ENCODE measurements around the gene MAP3K8.

The MAP3K8 gene

DNA sequence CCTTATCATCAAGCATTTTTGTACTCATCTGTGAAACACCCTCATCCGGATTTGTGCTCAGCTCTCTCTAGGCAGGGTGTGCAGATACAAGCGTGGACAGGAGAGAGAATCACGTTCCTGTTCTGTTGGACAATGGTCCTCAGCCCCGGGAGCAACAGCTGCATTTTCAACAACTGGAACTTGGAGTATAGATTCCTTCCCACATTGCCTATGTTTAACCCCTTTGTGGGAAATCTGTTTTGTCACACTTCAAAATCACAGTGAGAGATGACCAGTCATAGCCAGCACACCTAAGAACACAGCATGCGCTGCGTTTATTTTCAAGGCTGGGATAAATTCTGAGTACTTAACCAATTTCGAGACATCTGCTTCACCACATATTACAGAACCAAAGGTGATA lies 32.5 kb downstream of the MAP3K8 start:
- TF ChIP-seq SIN3A (IDR thresholded peaks at IDR 0.05; ENCODE audit: borderline replicate concordance, insufficient read depth, low read length) (no peak), FOXP2 (optimal IDR thresholded peaks at IDR 0.05; ENCODE audit: borderline replicate concordance, extremely low read depth, extremely low read length, insufficient read depth) (no peak), TAF1 (IDR thresholded peaks at IDR 0.05; ENCODE audit: borderline replicate concordance, insufficient read depth, low read length) (no peak), POLR2AphosphoS5 (IDR thresholded peaks at IDR 0.05; ENCODE audit: low read depth, low read length) (no peak)
- TF ChIP-seq, protein P1, sequence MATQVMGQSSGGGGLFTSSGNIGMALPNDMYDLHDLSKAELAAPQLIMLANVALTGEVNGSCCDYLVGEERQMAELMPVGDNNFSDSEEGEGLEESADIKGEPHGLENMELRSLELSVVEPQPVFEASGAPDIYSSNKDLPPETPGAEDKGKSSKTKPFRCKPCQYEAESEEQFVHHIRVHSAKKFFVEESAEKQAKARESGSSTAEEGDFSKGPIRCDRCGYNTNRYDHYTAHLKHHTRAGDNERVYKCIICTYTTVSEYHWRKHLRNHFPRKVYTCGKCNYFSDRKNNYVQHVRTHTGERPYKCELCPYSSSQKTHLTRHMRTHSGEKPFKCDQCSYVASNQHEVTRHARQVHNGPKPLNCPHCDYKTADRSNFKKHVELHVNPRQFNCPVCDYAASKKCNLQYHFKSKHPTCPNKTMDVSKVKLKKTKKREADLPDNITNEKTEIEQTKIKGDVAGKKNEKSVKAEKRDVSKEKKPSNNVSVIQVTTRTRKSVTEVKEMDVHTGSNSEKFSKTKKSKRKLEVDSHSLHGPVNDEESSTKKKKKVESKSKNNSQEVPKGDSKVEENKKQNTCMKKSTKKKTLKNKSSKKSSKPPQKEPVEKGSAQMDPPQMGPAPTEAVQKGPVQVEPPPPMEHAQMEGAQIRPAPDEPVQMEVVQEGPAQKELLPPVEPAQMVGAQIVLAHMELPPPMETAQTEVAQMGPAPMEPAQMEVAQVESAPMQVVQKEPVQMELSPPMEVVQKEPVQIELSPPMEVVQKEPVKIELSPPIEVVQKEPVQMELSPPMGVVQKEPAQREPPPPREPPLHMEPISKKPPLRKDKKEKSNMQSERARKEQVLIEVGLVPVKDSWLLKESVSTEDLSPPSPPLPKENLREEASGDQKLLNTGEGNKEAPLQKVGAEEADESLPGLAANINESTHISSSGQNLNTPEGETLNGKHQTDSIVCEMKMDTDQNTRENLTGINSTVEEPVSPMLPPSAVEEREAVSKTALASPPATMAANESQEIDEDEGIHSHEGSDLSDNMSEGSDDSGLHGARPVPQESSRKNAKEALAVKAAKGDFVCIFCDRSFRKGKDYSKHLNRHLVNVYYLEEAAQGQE (IDR thresholded peaks at IDR 0.05; ENCODE audit: insufficient read depth in 1 of 2, low read depth in 2 of 2, low read length in 2 of 2), result no peak

DNA sequence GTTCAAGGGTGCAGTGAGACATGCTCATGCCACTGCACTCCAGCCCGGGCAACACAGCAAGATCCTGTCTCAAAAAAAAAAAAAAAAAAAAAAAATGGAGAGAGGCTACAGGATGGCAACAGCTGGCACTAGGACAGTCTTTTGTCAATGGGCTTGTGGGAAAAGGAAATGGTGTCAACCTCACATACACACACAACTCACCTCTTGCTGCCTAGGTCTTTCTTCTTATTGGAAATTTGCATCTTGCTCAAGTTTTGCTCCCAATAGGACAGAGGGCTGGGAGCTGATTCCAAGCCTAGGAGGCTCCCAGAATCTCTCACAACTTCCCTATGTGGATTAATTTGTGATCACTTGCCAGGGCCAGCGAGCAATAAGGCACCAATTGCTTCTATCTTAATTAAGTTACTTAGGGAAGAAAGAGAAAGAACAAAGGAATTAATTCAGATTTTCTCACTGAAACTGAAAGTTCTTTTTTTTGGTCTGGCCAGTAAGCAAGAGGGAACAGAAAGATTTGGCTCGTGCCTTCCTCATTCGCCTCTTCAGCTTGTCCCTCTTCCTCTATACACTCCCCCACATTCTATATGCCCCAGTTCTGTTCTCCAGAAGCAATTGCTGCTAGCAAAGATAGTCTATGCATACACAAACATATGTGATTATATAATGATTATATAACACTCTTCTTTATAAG lies 33.8 kb downstream of the MAP3K8 start:
- TF ChIP-seq SIN3A (IDR thresholded peaks at IDR 0.05; ENCODE audit: borderline replicate concordance, insufficient read depth, low read length) (no peak), TAF1 (IDR thresholded peaks at IDR 0.05; ENCODE audit: borderline replicate concordance, insufficient read depth, low read length) (no peak), POLR2AphosphoS5 (IDR thresholded peaks at IDR 0.05; ENCODE audit: low read depth, low read length) (no peak), FOXP2 (optimal IDR thresholded peaks at IDR 0.05; ENCODE audit: borderline replicate concordance, extremely low read depth, extremely low read length, insufficient read depth) (no peak)
- TF ChIP-seq, protein P1 (IDR thresholded peaks at IDR 0.05; ENCODE audit: insufficient read depth in 1 of 2, low read depth in 2 of 2, low read length in 2 of 2), result no peak

DNA sequence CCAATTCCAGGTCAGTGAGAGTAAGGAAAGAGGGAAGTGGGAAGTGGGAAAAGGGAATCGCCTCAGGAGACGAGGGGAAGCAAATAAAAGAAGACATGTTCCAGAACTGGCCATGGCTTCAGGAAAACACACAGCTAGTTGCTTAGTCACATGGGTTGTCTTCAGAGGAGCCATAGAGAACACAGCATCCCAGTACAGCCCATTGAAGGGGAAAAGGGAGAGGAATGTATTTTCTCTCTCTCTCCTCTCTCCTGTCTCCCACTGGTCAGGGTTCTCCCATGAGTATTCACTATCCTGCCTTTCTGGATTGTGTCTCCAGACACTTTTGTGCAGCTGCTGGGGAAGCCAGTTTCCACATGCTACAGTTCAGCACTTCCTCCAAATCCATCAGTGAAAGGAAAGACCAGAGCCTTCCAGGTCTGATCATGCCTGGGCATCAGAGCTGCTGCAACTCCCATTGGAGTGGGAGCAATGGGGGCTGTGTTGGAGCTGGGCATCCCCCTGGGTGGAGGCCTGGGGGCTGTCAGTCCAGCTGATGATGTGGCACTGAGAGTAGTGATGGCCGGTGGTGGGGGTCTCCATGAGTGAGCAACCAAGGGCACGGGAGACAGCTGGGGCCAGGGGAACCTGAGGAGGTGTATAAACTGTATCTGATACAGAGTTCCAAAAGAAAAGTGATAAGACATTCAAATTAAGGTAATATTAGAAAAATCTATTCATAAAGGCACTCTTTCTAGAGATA lies 38.6 kb downstream of the MAP3K8 start:
- TF ChIP-seq POLR2AphosphoS5 (IDR thresholded peaks at IDR 0.05; ENCODE audit: low read depth, low read length), result no peak
- no peak for TF ChIP-seq FOXP2 (optimal IDR thresholded peaks at IDR 0.05; ENCODE audit: borderline replicate concordance, extremely low read depth, extremely low read length, insufficient read depth)
- TF ChIP-seq SIN3A (IDR thresholded peaks at IDR 0.05; ENCODE audit: borderline replicate concordance, insufficient read depth, low read length), result no peak
- TF ChIP-seq TAF1 (IDR thresholded peaks at IDR 0.05; ENCODE audit: borderline replicate concordance, insufficient read depth, low read length), result no peak
- TF ChIP-seq, protein P1 (IDR thresholded peaks at IDR 0.05; ENCODE audit: insufficient read depth in 1 of 2, low read depth in 2 of 2, low read length in 2 of 2), result no peak

DNA sequence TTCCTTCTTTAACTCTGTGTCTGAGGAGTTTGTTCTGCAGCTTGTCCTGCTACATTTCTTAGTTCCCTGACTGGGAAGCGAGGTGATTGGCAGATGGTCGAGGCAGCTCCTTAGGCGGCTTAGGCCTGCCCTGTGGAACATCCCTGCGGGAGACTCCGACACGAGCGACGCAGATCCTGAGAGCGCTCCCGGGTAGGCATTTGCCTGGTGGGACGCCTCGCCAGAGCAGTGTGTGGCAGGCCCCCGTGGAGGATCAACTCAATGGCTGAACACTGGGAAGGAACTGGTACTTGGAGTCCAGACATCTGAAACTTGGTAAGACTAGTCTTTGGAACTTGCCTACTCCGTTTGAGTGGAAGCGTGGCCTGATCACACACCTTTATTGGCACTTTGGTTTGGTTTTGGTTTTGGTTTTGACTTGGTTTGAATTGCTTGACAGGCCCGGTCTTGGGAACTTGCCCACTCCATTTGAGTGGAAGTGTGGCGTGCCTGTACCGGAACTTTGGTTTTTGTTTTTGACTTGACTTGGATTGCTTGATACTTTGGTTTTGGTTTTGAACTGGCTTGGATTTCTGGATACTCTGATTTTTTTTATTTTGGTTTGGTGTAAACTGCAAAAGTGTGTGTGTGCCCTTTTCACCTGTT lies 42.6 kb downstream of the MAP3K8 start:
- TF ChIP-seq TAF1 (IDR thresholded peaks at IDR 0.05; ENCODE audit: borderline replicate concordance, insufficient read depth, low read length) (no peak), FOXP2 (optimal IDR thresholded peaks at IDR 0.05; ENCODE audit: borderline replicate concordance, extremely low read depth, extremely low read length, insufficient read depth) (no peak), SIN3A (IDR thresholded peaks at IDR 0.05; ENCODE audit: borderline replicate concordance, insufficient read depth, low read length) (no peak), POLR2AphosphoS5 (IDR thresholded peaks at IDR 0.05; ENCODE audit: low read depth, low read length) (no peak)
- TF ChIP-seq, protein P1 (IDR thresholded peaks at IDR 0.05; ENCODE audit: insufficient read depth in 1 of 2, low read depth in 2 of 2, low read length in 2 of 2), result no peak
